ENCODE results near the gene ESF1. TPM values are rescaled to one million over a fixed set of nuclear protein-coding genes. Genes with fewer than 3 reads are reported as not detected.

ESF1 gene
- total and polyA plus RNA-seq, 2 of the 8 experiments (the other 6 are each of a cell fraction or from before 2014, with no cell fraction given): 1.1 to 32.9 TPM

GRCh38 chr20:13749811-13750210 is 34.9 kb downstream of the ESF1 start:
- Histone ChIP-seq H2BK12ac (ENCODE audit: low read depth, low read length) (no peak overlapping the region), H3K23ac (ENCODE audit: insufficient read length) (no peak overlapping the region), H2BK120ac (replicated peaks; ENCODE audit: low read depth, low read length) (no peak overlapping the region), H3K56ac (replicated peaks; ENCODE audit: insufficient read length, low read depth, low read length) (no peak overlapping the region), H2BK20ac (ENCODE audit: low read length) (no peak overlapping the region), H3K4me3 (ENCODE audit: extremely low read depth in 1 of 4, insufficient read depth in 2 of 4, low read depth in 3 of 4, low read length in 4 of 4) (no peak overlapping the region), H4K5ac (ENCODE audit: insufficient read length, low read depth, low read length) (no peak overlapping the region), H3K9me3 (ENCODE audit: insufficient read depth in 2 of 2, low read depth in 1 of 2, low read length in 1 of 2) (no peaks in the 10 kb centered on the region), H2BK15ac (ENCODE audit: low read length) (no peak overlapping the region), H3K27ac (ENCODE audit: low read depth, low read length) (no peak overlapping the region), H3K14ac (ENCODE audit: insufficient read length) (no peak overlapping the region), H2BK5ac (ENCODE audit: low read depth, low read length) (no peak overlapping the region), H3K36me3 (ENCODE audit: control insufficient read depth in 2 of 4, insufficient read depth in 4 of 4, low read length in 3 of 4) (peaks cover 0 to 21% (median 6%) of the 10 kb centered on the region in 4 experiments; a peak in 5 of 8 replicates), H4K91ac (replicated peaks; ENCODE audit: insufficient read length, low read length) (no peak overlapping the region), H3K4me1 (replicated peaks in 1 of 4; ENCODE audit: control insufficient read depth in 3 of 4, insufficient read depth in 4 of 4, low read length in 3 of 4) (no peaks in the 10 kb centered on the region), H3K27me3 (replicated peaks in 1 of 4; ENCODE audit: control insufficient read depth in 3 of 4, extremely low read depth in 1 of 4, insufficient read depth in 3 of 4, low read length in 3 of 4) (no peaks in the 10 kb centered on the region), H2AK5ac (ENCODE audit: low read depth, low read length) (no peak overlapping the region), H3K79me1 (ENCODE audit: low read depth, low read length) (no peaks in the 10 kb centered on the region), H3K79me2 (ENCODE audit: control insufficient read depth in 1 of 2, insufficient read depth in 2 of 2, low read length in 2 of 2) (no peaks in the 10 kb centered on the region), H2AFZ (ENCODE audit: low read length) (no peak overlapping the region), H3K9ac (replicated peaks in 1 of 4; ENCODE audit: extremely low read depth in 1 of 4, low read depth in 3 of 4, low read length in 3 of 4) (no peak overlapping the region), H3K4ac (replicated peaks; ENCODE audit: insufficient read length, low read depth, low read length) (no peak overlapping the region), H3K23me2 (ENCODE audit: low read depth, low read length) (no peaks in the 10 kb centered on the region), H4K8ac (ENCODE audit: extremely low read depth, insufficient read depth, low read length) (no peak overlapping the region), H3K4me2 (ENCODE audit: insufficient read depth in 1 of 2, low read depth in 2 of 2, low read length in 2 of 2) (no peak overlapping the region), H3K18ac (ENCODE audit: extremely low read depth, low read length) (no peak overlapping the region), H4K20me1 (replicated peaks in 1 of 2; ENCODE audit: control insufficient read depth in 1 of 2, insufficient read depth in 2 of 2, low read length in 2 of 2) (no peaks in the 10 kb centered on the region)
- FAIRE-seq (no peak), DNase-seq (ENCODE audit: low read depth in 1 of 2, low spot score in 2 of 2) (no peak)
- 92% methylated on average over 3 of the region's 3 CpGs; no CpG with 5 or more reads in 1 of the 2 experiments for WGBS, 2 experiments (ENCODE audit: extremely low coverage in 1 of 2, insufficient coverage in 1 of 2, insufficient read length in 1 of 2, insufficient replicate concordance in 2 of 2, low coverage in 1 of 2, low lambda C conversion rate in 2 of 2, missing lambda C conversion rate in 1 of 2)
- ChIA-PET POLR2A (ENCODE audit: partially characterized antibody) (no interaction called here), CTCF (ENCODE audit: partially characterized antibody) (interaction anchor here (0.8 to 1.0 kb wide), 2 partner anchors 12 to 24 kb away, joined by 4 read pairs; no protein-coding TSS in a partner anchor)
- no peak for TF ChIP-seq EGR1 (IDR thresholded peaks at IDR 0.05; ENCODE audit: borderline replicate concordance, low read depth, low read length)
- no peak for TF ChIP-seq SUZ12 (IDR thresholded peaks at IDR 0.05; ENCODE audit: low read length)
- no peak for TF ChIP-seq TBP (IDR thresholded peaks at IDR 0.05; ENCODE audit: low read depth, low read length)
- TF ChIP-seq, protein P1, sequence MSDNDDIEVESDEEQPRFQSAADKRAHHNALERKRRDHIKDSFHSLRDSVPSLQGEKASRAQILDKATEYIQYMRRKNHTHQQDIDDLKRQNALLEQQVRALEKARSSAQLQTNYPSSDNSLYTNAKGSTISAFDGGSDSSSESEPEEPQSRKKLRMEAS (IDR thresholded peaks at IDR 0.05): no peak
- TF ChIP-seq, protein P2, sequence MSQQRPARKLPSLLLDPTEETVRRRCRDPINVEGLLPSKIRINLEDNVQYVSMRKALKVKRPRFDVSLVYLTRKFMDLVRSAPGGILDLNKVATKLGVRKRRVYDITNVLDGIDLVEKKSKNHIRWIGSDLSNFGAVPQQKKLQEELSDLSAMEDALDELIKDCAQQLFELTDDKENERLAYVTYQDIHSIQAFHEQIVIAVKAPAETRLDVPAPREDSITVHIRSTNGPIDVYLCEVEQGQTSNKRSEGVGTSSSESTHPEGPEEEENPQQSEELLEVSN (IDR thresholded peaks at IDR 0.05): no peak
- TF ChIP-seq TAF7 (optimal IDR thresholded peaks at IDR 0.05; ENCODE audit: borderline replicate concordance, low read depth, low read length): no peak
- no peak for TF ChIP-seq HDAC2 (IDR thresholded peaks at IDR 0.05; ENCODE audit: borderline replicate concordance in 1 of 2, low read depth in 2 of 2, low read length in 2 of 2)
- no peak for TF ChIP-seq POU5F1 (IDR thresholded peaks at IDR 0.05; ENCODE audit: low read depth, low read length)
- no peak for TF ChIP-seq SIRT6 (IDR thresholded peaks at IDR 0.05; ENCODE audit: low read length)
- TF ChIP-seq SIX5 (IDR thresholded peaks at IDR 0.05; ENCODE audit: low read depth, low read length): no peak
- TF ChIP-seq ASH2L (IDR thresholded peaks at IDR 0.05; ENCODE audit: low read length): no peak

Data from H1 (cell line).